Measurements from ENCODE around the gene CARD18.

Gene CARD18

GRCh38 chr11:105130189-105130813 lies 9.3 kb downstream of the CARD18 start:
- no peaks in the 10 kb centered on the region for H3K9me3 ChIP-seq (ENCODE audit: control insufficient read depth, insufficient read depth, low read depth, low read length)
- H3K36me3 ChIP-seq (ENCODE audit: control insufficient read depth in 2 of 2, insufficient read depth in 1 of 2, low read length in 2 of 2), result no peaks in the 10 kb centered on the region
- ChIA-PET POLR2A (no interaction called here), CTCF (no interaction called here)
- H3K27ac ChIP-seq (ENCODE audit: extremely low read depth, low read depth, low read length), result no peak overlapping the region
- TF ChIP-seq ZNF596 (tag by site-specific recombination; IDR thresholded peaks at IDR 0.05) (no peak), ZNF513 (tag by site-specific recombination; IDR thresholded peaks at IDR 0.05) (no peak), ZBTB6 (tag by site-specific recombination; IDR thresholded peaks at IDR 0.05) (no peak), ZNF324 (tag by site-specific recombination; IDR thresholded peaks at IDR 0.05) (no peak), ZNF660 (tag by site-specific recombination; IDR thresholded peaks at IDR 0.05) (no peak), ZBTB1 (tag by site-specific recombination; IDR thresholded peaks at IDR 0.05) (no peak), ZNF280C (tag by site-specific recombination; IDR thresholded peaks at IDR 0.05) (no peak), ZNF560 (tag by site-specific recombination; IDR thresholded peaks at IDR 0.05; ENCODE audit: borderline replicate concordance) (no peak), PRDM2 (tag by site-specific recombination; IDR thresholded peaks at IDR 0.05; ENCODE audit: borderline replicate concordance) (no peak), ZNF518A (tag by site-specific recombination; conservative IDR thresholded peaks at IDR 0.05; ENCODE audit: low read depth) (no peak), ZNF202 (tag by site-specific recombination; IDR thresholded peaks at IDR 0.05; ENCODE audit: borderline replicate concordance) (no peak), ZNF19 (tag by site-specific recombination; IDR thresholded peaks at IDR 0.05; ENCODE audit: low read depth) (no peak)
- H3K4me3 ChIP-seq (ENCODE audit: low read depth, low read length), result no peak overlapping the region
- no peaks in the 10 kb centered on the region for H3K4me1 ChIP-seq (ENCODE audit: control insufficient read depth, insufficient read depth, low read length)

Measured in HEK293 (cell line).